Coronary artery (tissue), 2 donors: ENCODE data around the gene AGXT.

Experiments
- DNase-seq: peaks from one replicate; pipeline ENCODE4 v3.0.0-alpha.2; 2017; ENCODE audit warnings: low spot score
- H3K27ac ChIP-seq, 2 donors: fragments of 200-600 bp; sonication (generic); one replicate each; pipeline ENCODE4 v1.5.1; 2016 to 2019
- H3K4me3 ChIP-seq: fragments of 200-600 bp; sonication (generic); 2 replicates; pipeline ENCODE4 v1.5.1; 2016; ENCODE audit warnings: mild to moderate bottlenecking, moderate library complexity
- TF ChIP-seq, protein P1 (sequence below): fragments of 200-600 bp; sonication (generic); IDR thresholded peaks from one replicate; pipeline ENCODE4 v1.5.1; 2019; ENCODE audit warnings: antibody characterized with exemption

The AGXT gene

DNA sequence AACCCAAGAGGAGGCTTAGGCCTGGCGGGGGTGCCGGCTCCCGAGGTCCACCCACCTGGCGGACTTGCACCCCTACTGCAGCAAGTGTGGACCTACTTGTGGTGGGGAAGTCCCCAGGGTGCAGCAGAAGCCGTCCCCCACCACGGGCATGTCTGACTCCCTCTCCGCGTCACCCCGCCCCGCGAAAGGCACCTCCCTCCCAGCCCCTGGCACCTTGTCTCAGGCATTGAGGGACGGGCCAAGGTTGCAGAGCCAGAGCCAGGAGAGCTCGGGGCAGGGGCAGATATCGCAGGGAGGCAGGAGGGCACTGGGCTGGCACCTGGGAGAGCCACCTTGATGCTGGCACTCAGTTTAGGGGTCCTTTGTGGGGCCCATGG, 56.6 kb downstream of the AGXT start:
- TF ChIP-seq, protein P1, sequence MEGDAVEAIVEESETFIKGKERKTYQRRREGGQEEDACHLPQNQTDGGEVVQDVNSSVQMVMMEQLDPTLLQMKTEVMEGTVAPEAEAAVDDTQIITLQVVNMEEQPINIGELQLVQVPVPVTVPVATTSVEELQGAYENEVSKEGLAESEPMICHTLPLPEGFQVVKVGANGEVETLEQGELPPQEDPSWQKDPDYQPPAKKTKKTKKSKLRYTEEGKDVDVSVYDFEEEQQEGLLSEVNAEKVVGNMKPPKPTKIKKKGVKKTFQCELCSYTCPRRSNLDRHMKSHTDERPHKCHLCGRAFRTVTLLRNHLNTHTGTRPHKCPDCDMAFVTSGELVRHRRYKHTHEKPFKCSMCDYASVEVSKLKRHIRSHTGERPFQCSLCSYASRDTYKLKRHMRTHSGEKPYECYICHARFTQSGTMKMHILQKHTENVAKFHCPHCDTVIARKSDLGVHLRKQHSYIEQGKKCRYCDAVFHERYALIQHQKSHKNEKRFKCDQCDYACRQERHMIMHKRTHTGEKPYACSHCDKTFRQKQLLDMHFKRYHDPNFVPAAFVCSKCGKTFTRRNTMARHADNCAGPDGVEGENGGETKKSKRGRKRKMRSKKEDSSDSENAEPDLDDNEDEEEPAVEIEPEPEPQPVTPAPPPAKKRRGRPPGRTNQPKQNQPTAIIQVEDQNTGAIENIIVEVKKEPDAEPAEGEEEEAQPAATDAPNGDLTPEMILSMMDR, result no peak
- no peak overlapping the region for H3K27ac ChIP-seq
- H3K4me3 ChIP-seq, result no peak overlapping the region
- DNase-seq, result peak; percentile 69

DNA sequence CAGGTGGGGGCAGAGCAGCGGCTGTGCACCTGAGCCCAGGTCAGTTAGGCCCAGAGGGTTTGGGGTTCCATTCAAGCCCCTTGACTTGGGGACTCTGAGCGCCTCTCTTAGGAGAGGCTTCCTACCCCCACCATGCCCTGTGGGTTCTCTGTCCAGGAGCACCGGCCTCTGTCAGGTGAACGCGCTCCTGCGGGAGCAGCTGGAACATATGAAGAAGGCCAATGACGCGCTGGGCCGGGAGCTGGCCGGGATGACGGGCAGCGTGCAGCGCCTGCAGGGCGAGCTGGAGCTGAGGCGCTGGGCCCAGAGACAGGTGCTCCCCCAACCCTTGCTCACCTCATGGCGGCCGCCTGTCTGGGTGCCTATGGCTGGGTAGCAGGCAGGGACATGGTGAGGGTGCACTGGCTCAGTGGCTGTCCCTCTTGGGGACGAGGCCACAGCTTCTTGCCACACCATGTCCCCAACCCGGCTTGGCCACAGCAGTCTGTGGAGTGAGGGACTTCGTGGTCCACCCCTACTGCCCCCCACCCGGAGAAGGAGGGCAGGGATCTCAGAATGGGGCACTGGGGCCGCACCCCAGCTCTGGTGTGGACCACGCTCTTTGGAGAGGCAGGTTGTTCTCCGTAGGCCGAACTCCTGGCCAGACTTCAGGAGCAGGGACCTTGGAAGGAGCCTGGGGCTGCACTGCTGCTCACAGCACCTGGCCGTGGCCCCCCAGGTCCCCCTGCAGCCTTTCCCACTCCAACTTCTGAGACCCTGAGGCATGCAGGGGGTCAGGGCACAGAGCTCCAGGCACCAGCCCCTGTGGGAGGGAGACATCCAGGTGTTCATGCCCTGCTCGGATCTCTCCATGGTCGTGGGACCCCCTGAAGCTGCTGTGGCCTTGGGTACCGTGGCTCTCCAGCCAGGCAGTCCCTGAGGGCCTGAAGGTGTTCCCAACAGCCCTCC, 57.2 kb downstream of the AGXT start:
- H3K27ac ChIP-seq, result no peak overlapping the region
- no peak overlapping the region for H3K4me3 ChIP-seq
- TF ChIP-seq, protein P1, result no peak
- peak; percentile 66 for DNase-seq

DNA sequence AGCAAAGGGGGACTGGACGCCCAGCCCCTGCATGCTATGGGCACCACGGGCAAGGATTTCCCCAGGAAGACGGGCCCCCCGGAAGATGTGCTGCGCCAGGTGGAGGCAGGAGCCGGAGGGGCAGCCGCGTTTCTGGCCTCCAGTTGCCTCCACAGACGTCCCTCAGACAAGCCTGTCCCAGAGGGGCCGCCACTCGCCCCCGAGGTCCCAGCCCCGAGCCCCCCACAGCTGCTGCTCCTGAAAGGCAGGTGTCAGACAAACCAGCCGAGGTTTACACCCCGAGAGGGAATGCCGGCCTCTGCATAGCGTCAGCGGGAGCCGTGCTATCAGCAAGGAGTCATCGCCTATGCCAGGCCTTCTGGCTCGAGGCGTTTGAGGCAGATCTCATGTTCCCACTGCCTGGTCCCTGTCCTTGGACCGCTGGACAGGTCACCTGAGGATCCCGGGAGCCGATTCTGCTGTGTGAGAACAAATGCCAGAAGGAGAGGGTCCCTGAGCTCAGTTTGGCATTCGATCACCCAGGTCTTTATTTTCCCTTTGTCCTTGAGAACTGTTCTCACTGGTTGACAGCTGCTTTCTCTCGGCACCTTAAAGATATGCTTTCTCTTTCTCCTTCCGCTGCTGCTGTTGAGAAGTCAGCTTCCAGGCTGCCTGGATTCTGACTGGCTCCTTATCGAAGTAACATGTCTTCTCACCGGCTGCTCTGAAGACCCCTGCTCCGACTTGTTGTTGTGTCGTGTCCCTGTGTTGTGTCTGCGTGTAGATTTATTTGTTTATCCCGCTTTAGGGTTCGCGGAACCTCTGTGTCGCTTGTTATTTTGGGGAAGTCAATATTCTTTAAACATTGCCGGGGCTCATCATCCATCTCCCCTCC, 58.1 kb downstream of the AGXT start:
- H3K4me3 ChIP-seq, result peak overlapping the region; percentile 45
- H3K27ac ChIP-seq, result no peak overlapping the region
- TF ChIP-seq, protein P1, result no peak
- DNase-seq, result peak; percentile 74

DNA sequence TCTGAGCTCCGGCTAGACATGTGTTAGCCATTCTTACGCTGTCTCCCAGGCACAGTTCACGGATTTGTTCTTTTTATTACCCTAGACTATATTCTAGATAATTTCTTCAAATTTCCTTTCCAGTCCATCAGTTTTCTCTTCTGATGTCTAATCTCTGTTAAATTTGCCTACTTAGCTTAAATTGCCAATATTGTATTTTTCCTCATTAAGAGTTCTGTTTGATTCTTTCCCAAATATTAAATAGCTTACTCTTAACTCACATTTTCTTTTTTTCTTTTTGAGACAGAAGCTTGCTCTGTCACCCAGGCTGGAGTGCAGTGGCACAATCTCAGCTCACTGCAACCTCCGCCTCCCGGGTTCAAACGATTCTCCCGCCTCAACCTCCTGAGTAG, 58.8 kb downstream of the AGXT start:
- TF ChIP-seq, protein P1, result no peak
- H3K4me3 ChIP-seq, result no peak overlapping the region
- DNase-seq, result no peak
- no peak overlapping the region for H3K27ac ChIP-seq

DNA sequence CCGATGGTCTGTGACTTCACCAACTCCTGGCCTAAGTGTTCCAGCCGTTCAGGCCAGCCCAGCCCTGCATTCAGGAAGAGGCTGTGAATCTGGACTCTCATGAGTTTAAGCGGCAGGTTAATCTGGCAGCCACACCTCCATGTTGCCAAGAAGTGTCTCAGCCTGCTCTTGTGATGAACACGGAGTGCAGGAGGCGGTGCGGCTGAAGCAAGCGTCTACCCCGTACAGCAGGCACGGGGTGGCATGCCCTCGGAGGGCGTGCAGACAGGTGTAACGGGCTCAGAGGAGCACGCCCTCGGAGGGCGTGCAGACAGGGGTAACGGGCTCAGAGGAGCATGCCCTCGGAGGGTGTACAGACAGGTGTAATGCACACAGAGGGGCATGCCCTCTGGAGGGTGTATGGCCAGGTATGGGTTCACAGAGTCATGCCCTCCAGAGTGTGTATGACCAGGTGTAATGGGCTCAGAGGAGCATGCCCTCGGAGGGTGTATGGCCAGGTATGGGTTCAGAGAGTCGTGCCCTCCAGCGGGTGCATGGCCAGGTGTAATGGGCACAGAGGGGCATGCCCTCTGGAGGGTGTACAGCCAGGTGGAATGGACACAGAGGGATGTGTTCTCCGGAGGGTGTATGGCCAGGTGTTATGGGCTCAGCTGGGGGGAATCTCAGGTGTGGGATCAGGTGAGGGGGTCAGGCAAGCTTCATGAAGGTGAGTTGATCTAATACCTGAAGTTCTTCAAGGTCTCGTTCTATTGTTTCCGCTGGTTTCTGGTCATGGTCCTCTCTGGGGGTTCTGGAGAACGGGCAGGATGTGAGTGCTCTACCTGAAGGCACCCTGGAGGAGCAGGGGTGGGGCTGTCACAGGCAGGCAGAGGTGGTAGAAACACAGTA, 60.1 kb downstream of the AGXT start:
- TF ChIP-seq, protein P1, result no peak
- Histone ChIP-seq H3K4me3 (no peak overlapping the region), H3K27ac (no peak overlapping the region)
- peak; percentile 56 for DNase-seq

DNA sequence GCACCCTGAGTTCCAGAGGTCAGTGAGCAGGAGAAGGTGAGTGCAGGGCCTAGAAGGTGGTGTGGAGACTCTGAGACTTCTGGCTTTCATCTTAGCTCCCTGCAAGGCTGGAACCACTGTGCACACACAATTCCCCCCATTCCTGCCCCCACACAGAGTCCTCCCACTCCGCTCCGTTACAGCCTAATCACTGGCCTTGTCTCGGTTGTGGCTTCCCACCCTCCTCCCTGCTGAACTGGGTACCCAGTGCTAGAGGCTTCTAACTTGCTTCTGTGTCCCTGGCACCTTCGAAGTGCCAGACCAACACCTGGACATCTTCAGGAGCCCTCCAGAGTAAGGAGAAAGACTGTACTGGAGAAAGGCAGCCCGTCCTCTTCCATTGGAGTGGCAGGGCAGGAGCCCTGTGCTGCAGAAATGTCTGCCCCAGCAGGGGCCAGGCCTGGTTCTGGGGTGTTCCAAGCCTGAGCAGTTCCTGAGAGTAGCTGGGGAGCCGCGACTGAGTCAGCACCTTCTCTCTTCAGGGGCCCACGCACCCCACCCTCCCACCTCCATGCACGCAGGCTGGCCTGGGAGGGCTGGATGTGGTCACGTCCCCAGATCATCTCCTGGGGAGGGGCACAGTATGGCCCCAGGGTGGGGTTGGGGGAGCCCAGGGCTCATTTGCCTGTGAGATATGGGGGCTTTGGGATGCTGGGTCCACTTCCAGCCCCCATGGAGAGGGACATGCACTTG, 60.9 kb downstream of the AGXT start:
- TF ChIP-seq, protein P1, result no peak
- DNase-seq, result peak; percentile 62
- Histone ChIP-seq H3K4me3 (no peak overlapping the region), H3K27ac (no peak overlapping the region)
